SH-SY5Y (cell line): ENCODE results near the gene ZNF579.

Experiments used
- GATA2 ChIP-seq: IDR thresholded peaks from 2 replicates; pipeline ENCODE4 v1.6.1; 2011; ENCODE audit warnings: mild to moderate bottlenecking, low read depth, low read length
- GATA3 ChIP-seq: IDR thresholded peaks from 2 replicates; pipeline ENCODE4 v1.6.1; 2011; ENCODE audit warnings: low read depth, mild to moderate bottlenecking, low read length, moderate library complexity

Gene ZNF579

GRCh38 chr19:55593096-55593772 is 12.6 kb upstream of the ZNF579 start:
- TF ChIP-seq GATA3 (no peak), GATA2 (no peak)

GRCh38 chr19:55592391-55593090 is 11.9 kb upstream of the ZNF579 start:
- TF ChIP-seq GATA2 (no peak), GATA3 (no peak)

GRCh38 chr19:55591555-55591954 is 10.9 kb upstream of the ZNF579 start:
- TF ChIP-seq GATA2 (no peak), GATA3 (no peak)

- TF ChIP-seq GATA3 (no peak), GATA2 (no peak)
Observed at GRCh38 chr19:55590617-55591016, 10.0 kb upstream of the ZNF579 start.

GRCh38 chr19:55590109-55590508 is 9.5 kb upstream of the ZNF579 start:
- TF ChIP-seq GATA2: no peak
- no peak for TF ChIP-seq GATA3

- no peak for TF ChIP-seq GATA3
Observed at GRCh38 chr19:55588738-55589137, 8.1 kb upstream of the ZNF579 start.

- TF ChIP-seq GATA2 (no peak), GATA3 (no peak)
Observed at GRCh38 chr19:55586976-55587668, 6.5 kb upstream of the ZNF579 start.

- no peak for TF ChIP-seq GATA3
- no peak for TF ChIP-seq GATA2
Observed at GRCh38 chr19:55585658-55586339, 5.2 kb upstream of the ZNF579 start.

DNA sequence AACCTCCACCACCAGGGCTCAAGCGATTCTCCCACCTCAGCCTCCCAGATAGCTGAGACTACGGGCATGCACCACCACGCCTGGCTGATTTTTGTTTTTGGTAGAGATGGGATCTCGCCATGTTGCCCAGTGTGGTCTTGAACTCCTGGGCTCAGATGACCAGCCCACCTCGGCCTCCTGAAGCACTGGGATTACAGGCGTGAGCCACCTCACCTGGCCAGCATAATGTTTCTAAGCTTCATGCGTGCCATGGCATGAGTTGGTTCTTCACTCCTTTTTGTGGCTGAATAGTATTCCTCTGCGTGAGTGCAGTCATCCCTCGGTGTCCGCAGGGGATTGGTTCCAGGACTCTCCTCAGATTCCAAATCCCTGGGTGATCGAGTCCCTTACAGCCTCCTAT is 4.2 kb upstream of the ZNF579 start:
- TF ChIP-seq GATA3: no peak
- no peak for TF ChIP-seq GATA2

GRCh38 chr19:55581823-55582223 is 1.2 kb upstream of the ZNF579 start:
- no peak for TF ChIP-seq GATA2
- no peak for TF ChIP-seq GATA3

DNA sequence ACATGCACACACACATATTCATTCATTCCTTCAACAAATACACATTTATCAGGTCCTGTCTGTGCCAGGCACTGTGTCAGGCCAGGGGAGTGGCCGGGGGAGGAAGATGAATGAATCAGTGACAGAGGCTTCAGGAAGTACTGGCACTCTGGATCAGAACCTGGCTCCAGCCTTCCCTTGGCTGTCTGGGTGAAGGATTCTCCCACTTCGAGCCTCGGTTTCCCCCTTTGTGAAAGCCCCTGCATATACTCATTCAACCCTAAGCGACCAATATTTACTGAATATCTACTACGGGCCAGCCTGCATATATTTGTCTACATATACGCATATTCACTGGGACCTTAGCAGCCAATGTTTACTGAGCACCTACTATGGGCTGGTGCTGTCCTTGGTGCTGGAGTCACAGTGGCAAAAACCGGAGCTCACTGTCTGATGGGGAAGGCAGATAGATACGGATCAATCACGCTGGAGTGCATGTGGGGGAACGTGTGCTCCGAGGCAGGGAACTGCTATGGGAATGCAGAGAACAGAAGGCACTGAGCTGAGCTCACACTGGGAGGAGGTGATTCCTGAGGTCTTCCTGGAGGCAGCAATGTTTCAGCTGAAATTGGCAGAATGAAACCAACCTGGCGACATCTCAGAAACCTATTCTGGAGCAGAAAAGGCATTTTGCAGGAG is 636 bp upstream of the ZNF579 start:
- no peak for TF ChIP-seq GATA3
- no peak for TF ChIP-seq GATA2

- no peak for TF ChIP-seq GATA2
- TF ChIP-seq GATA3: no peak
Observed at GRCh38 chr19:55579766-55580621, 654 bp downstream of the ZNF579 start.
